HG02623 (cell line): Measurements from ENCODE around the gene ZFP14.
"Not testable (repeated sequence)": the region's sequence is repeated elsewhere in the genome, so short reads cannot be mapped to it uniquely, and the experiment has no call there.

Experiments
- ATAC-seq: cut with Tn5 transposase; IDR thresholded peaks from one replicate; pipeline ENCODE4 v1.9.1; 2021; ENCODE audit warnings: moderate library complexity; ENCODE audit not compliant: unreplicated experiment

ZFP14 gene

DNA sequence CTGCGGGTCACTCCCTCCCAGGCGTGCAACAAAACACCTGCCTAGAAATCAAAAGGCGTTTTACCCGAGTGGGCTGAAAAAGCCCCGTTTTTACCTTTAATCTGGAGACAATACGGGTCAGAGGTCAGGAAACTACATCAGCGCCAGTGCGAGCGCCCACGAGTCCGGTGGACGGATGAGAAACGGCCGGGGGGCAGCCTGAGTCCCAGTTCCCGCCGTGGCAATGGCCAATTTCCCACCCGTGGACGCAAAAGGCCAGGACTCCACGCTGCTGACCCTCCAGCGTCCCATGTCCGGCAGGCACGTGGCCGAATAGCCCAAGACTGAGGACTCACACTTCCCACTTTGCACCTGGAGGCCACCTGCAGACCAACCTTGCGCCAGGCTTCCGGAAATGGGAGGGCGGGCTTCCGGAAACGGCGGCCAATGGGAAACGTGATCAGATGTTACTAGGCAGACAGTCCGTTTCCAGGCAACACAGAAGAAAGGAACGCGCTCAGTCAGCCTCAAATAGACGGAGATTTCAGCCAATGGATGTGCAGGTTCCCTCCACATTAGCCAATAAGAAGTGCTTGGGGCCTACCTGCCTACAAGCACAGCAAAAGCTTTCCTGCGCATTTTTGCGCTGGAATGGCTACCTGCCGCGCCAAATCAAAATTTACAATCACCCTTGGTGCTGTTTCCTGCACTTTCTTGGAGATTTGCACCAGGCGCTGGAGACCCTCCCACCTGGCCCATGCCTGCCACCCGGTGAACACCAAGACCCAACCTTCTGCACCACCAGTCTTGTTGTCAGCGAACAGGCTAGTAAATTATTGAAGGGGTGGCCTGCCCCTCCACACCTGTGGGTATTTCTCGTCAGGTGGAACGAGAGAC is 47.4 kb downstream of the ZFP14 start:
- ATAC-seq: no peak

DNA sequence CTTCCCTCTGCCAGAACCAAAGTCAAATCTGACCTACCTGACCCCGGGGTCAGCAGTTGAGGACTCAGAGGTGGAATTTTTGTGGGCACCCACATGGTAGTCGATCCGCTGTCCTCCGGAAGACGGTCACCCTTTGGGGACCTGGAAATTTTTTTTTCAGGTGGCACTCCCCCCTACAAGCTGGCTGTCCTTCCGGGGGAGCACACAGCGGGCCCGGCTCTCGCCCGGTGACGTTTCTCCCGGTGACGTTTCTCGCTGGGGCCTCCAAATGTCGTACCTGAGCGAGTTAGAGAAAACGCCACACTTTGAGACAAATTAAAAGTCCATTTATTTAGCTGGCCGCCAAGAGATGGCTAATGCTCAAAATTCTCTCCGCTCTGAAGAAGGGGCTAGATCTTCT is 48.8 kb downstream of the ZFP14 start:
- ATAC-seq: no peak

DNA sequence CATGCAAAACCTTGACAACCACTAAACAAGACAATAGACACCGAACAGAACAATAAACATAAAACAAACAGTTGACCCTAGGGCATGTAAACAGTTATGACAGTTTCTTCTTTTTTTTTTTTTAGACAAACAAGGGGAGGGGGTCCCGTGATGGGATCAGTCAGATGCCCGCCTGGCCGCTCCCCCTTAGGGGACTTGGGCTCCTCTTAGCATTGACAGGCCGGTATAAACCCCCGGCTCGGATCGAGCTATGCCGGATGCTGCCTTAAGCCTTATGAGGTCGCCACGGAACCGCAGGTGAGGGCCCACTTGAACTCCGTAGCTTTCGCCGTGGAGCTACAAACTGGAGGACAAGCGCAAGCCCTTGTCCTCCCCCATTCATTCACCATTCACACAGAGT is 49.5 kb downstream of the ZFP14 start:
- ATAC-seq: not testable (repeated sequence)

DNA sequence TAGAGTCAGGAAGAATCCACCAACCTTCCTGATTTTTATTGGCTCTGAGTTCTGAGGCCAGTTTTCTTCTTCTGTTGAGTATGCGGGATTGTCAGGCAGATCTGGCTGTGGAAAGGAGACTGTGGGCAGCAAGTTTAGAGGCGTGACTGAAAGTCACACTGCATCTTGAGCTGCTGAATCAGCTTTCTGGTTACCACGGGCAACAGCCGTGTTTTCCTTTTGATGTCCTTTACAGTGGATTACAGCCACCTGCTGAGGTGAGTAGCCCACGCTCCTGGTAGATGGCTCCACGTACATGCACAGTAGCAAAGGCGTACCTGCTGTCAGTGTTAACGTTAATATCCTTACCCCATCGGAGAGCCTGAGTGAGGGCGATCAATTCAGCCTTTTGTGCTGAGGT is 52.4 kb downstream of the ZFP14 start:
- ATAC-seq: not testable (repeated sequence)

DNA sequence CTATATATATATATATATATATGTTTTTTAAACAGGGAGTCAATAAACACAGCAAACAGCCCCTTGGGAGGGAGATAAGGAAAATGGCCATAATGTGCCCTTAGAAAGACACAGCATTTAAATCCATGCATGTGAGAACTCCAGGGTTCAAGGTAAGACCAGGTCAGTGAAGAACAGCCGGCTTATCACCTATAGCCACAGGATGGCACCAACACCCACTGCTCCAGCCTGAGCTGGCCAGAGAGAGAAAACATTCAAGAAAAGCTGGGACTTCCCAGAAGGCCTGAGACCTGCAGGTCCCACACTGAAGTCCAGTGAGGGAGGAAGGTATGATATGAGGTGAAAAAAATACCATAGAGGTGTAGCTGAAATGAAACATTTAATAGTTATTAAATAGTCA is 63.8 kb downstream of the ZFP14 start:
- not testable (repeated sequence) for ATAC-seq

DNA sequence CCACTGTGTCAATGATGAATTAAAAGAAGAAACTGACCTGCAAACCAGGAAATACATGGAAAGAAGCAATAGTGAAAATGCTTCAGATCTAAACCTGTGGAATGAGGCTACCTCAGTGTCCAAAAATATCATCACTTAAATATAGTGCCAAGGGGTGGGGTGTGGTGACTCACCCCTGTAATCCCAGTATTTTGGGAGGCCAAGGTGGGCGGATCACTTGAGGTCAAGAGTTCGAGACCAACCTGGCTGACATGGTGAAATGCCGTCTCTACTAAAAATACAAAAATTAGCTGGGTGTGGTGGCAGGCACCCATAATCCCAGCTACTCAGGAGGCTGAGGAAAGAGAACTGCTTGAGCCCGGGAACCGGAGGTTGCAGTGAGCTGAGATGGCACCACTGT is 64.9 kb downstream of the ZFP14 start:
- not testable (repeated sequence) for ATAC-seq

DNA sequence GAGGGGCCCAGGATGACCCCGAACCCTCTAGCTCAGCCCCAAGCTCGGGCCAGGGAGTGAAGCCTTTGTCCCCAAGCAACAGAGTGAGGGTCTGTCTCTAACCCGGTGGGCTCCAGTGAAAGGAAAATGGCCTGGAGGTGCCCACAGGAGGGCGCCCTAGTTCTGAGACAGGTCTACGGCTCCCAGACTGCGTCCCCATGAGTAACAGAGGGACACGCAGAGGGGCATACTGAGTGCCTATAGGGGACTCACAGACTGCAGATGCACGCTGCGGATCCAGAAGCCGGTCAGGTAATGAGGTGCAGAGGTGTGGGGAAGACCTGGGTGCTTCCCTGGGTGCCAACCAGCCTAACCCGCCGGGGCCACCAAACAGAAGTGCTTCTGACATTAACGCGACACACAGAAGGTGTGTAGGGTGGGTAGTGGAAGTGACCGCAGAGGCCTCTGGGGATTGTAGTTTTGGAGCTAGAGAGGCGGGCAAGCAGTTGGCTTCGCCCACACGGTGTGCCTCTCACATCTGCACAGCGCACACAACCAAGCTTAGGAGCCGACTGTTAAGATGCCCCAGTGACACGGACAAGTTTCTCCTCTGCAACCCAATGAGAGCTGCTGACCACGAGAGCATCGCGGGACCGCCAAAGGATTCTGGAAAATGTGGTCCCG is 67.8 kb downstream of the ZFP14 start:
- ATAC-seq: not testable (repeated sequence)

DNA sequence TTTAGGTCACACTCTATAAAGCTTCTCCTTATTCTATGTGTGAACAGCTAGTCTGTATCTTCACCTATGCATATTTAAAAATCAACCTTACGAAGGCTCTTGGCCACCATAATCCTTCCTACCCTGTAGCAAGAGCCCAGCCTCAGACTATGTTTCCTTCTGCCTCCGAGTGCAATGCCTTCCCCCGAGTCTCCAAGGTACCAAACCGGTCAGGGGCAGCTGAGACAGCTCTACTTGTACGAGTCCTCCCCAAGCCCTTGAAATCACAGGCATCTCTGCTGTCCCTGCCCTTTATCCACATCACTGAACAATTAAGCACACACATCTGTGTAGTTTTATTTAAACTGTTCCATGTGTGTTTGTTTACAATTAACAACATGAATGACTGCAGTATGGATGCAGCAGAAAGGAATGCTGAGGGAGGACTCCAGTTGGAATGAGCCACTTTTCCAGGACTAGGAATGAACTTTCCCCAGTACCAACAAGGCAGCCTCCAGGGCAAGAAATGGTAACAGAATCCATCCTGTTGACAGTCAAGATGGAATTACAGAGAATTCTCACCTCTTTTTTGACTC is 68.5 kb downstream of the ZFP14 start:
- not testable (repeated sequence) for ATAC-seq

DNA sequence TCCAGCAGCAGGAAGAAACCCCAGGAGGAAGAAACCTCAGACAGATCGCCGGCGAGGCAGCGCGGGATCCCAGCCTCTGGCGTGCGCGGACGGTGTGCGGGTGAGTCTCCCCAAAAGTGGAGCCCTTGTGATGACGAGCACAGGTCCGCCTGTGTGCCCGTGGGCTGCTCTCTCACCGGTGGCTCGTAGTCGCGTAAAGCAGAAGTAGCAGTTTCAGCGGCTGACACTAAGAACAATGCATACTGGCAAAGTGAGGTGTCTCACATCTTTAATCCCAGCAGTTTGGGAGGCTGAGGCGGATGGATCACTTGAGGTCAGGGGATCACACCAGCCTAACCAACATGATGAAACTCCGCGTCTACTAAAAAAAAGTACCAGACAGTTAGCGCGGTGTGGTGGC is 69.2 kb downstream of the ZFP14 start:
- not testable (repeated sequence) for ATAC-seq

DNA sequence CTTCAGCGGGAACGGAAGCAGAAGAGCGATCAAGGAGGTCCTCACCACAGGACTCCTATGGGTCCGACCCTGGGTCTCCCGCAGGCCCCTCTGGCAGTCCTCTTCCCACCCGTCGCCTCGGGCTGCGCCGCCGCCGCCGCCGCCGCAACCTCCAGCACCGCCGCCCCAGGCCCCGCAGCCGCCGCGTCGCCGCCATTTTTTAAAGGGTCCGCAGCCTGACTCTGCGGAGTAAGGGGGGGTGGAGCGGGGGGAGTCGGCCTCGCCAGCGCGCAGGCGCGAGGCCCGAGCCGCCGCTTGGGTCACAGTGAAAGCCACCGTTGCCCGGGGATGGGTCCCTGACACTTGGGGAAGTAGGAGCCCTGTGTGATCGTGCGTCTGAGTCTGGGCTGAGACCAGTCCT is 69.7 kb downstream of the ZFP14 start:
- not testable (repeated sequence) for ATAC-seq

DNA sequence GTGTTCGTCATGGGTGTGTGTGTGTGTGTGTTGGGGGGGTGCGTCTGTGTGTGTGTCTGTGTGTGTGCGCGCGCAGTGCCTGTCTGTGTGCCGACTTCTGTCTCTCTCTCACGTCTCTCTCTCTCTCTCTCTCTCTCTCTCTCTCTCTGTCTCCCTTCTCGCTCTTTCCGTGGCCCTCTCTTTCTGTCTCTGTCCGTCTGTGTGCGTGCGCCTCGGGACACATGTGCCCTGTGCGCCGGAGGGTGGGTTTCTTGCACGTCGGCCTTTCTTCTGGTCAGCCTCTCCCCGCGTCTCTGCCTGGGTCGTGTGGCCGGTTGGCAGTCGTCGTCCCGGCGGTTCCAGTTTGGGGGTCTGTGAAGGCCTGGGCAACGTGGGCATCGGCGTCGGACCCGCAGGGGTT is 86.7 kb downstream of the ZFP14 start:
- not testable (repeated sequence) for ATAC-seq
